Measurements from ENCODE around the gene ZNF224. TPM values are rescaled to one million over a fixed set of nuclear protein-coding genes. Genes with fewer than 3 reads are reported as not detected.

ZNF224 gene
- total RNA-seq, 1 donor from 2014 or later = 8.2 TPM

DNA sequence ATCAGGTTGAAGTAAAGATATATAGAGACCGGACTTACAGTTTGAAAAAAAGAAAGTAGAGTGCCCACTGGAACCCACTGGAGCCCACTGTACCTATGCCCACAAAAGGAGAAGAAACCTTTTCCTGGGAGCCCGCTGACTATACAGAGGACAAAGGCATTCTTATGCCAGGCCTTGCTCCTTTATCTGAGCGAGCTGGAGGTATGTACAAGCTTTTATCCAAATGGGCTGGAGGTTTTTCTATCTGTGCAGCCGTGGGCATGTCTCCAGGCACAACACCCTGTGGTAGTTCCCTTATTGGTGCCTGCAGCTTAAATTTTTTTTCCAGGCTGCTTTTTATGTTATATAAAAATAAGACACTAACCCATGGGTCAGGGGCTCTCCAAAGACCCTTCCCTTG, 55.6 kb downstream of the ZNF224 start:
- TF ChIP-seq, protein P1, sequence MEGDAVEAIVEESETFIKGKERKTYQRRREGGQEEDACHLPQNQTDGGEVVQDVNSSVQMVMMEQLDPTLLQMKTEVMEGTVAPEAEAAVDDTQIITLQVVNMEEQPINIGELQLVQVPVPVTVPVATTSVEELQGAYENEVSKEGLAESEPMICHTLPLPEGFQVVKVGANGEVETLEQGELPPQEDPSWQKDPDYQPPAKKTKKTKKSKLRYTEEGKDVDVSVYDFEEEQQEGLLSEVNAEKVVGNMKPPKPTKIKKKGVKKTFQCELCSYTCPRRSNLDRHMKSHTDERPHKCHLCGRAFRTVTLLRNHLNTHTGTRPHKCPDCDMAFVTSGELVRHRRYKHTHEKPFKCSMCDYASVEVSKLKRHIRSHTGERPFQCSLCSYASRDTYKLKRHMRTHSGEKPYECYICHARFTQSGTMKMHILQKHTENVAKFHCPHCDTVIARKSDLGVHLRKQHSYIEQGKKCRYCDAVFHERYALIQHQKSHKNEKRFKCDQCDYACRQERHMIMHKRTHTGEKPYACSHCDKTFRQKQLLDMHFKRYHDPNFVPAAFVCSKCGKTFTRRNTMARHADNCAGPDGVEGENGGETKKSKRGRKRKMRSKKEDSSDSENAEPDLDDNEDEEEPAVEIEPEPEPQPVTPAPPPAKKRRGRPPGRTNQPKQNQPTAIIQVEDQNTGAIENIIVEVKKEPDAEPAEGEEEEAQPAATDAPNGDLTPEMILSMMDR (IDR thresholded peaks at IDR 0.05; ENCODE audit: insufficient read depth, low read length, poor library complexity, severe bottlenecking) = no peak
- DNase-seq (ENCODE audit: low read depth) = no peak
- no peak overlapping the region for H3K4me3 ChIP-seq (ENCODE audit: low read depth, low read length)
- H3K36me3 ChIP-seq (ENCODE audit: control insufficient read depth, insufficient read depth, low read length) = no peaks in the 10 kb centered on the region
- H3K27me3 ChIP-seq (ENCODE audit: control insufficient read depth, insufficient read depth, low read length) = no peaks in the 10 kb centered on the region

DNA sequence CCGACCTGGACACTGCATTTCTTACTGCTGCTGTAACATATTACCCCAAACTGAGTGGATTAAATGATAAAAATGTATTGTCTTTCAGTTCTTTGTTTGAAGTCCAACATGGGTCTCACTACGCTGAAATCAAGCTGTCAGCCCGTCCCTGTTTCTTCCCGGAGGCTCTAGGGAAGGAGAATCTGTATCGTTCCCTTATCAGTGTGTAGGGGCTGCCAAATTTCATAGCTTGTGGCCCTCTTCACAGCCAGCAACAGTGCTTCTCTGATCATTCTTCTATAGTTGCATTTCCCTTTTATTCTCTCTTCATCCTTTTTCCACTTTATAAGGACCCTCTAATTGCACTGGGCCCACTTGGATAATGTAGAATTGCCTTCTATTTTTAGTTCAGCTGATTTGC, 57.3 kb downstream of the ZNF224 start:
- Histone ChIP-seq H3K27me3 (ENCODE audit: control insufficient read depth, insufficient read depth, low read length) (no peaks in the 10 kb centered on the region), H3K36me3 (ENCODE audit: control insufficient read depth, insufficient read depth, low read length) (peaks cover 1% of the 10 kb centered on the region), H3K4me3 (ENCODE audit: low read depth, low read length) (no peak overlapping the region)
- TF ChIP-seq, protein P1 (IDR thresholded peaks at IDR 0.05; ENCODE audit: insufficient read depth, low read length, poor library complexity, severe bottlenecking) = no peak
- no peak for DNase-seq (ENCODE audit: low read depth)

DNA sequence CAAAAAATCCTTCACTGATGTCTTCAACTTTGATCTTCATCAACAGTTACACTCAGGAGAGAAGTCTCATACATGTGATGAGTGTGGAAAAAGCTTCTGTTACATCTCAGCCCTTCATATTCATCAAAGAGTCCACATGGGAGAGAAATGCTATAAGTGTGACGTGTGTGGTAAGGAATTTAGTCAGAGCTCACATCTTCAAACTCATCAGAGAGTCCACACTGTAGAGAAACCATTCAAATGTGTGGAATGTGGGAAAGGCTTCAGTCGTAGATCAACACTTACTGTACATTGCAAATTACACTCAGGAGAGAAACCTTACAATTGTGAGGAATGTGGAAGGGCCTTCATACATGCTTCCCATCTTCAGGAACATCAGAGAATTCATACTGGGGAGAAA, 62.3 kb downstream of the ZNF224 start:
- TF ChIP-seq, protein P1 (IDR thresholded peaks at IDR 0.05; ENCODE audit: insufficient read depth, low read length, poor library complexity, severe bottlenecking) = no peak
- Histone ChIP-seq H3K36me3 (ENCODE audit: control insufficient read depth, insufficient read depth, low read length) (peaks cover 4% of the 10 kb centered on the region), H3K27me3 (ENCODE audit: control insufficient read depth, insufficient read depth, low read length) (no peaks in the 10 kb centered on the region), H3K4me3 (ENCODE audit: low read depth, low read length) (no peak overlapping the region)
- DNase-seq (ENCODE audit: low read depth) = no peak

Other genes with a start within 250 kb of the ZNF224 start
- 1.0 and 2.7 TPM in 2 replicates for gene ZNF404, start 210.4 kb upstream of the ZNF224 start, total RNA-seq
- gene ZNF45, start 159.1 kb upstream of the ZNF224 start, total RNA-seq = 10.8 and 12.3 TPM in 2 replicates
- gene ZNF221, start 143.1 kb upstream of the ZNF224 start, total RNA-seq = 3.6 and 6.1 TPM in 2 replicates
- 4.2 and 5.8 TPM in 2 replicates for gene ZNF155, start 110.2 kb upstream of the ZNF224 start, total RNA-seq
- gene ZNF230, start 91.4 kb upstream of the ZNF224 start, total RNA-seq = 2.7 and 2.9 TPM in 2 replicates
- gene ZNF222, start 69.0 kb upstream of the ZNF224 start, total RNA-seq = 2.3 and 3.3 TPM in 2 replicates
- gene ZNF223, start 42.3 kb upstream of the ZNF224 start, total RNA-seq = 3.6 and 4.9 TPM in 2 replicates
- 1.1 and 1.5 TPM in 2 replicates for gene ZNF284, start 22.2 kb upstream of the ZNF224 start, total RNA-seq
- gene ZNF225, start 19.0 kb downstream of the ZNF224 start, total RNA-seq = 1.9 and 2.2 TPM in 2 replicates
- gene ZNF234, start 47.2 kb downstream of the ZNF224 start, total RNA-seq = 4.7 and 5.7 TPM in 2 replicates
- gene ZNF226, start 70.7 kb downstream of the ZNF224 start, total RNA-seq = 11.2 and 26.8 TPM in 2 replicates
- 5.7 and 10.1 TPM in 2 replicates for gene ZNF227, start 118.2 kb downstream of the ZNF224 start, total RNA-seq
- gene ZNF233, start 165.5 kb downstream of the ZNF224 start, total RNA-seq = 0.14 and 0.38 TPM in 2 replicates
- gene ZNF235, start 210.7 kb downstream of the ZNF224 start, total RNA-seq = 2.2 and 3.9 TPM in 2 replicates

Measured in kidney epithelial cell (primary cell).